ENCODE results near the gene DDX41.
A peak's percentile ranks its signal among the peaks of the same experiment; 100 is the strongest.

DDX41 gene

GRCh38 chr5:177524539-177524900 lies 7.8 kb upstream of the DDX41 start:
- Histone ChIP-seq H3K79me2 (ENCODE audit: low read length) (peaks cover 9% of the 10 kb centered on the region), H3K9ac (ENCODE audit: low read length) (no peak overlapping the region)

GRCh38 chr5:177523711-177524538 lies 7.2 kb upstream of the DDX41 start:
- Histone ChIP-seq H3K79me2 (ENCODE audit: low read length) (peaks cover 14% of the 10 kb centered on the region), H3K9me3 (replicated peaks; ENCODE audit: insufficient read depth, low read length) (no peaks in the 10 kb centered on the region), H3K4me1 (ENCODE audit: low read length) (no peaks in the 10 kb centered on the region), H3F3A (ENCODE audit: insufficient read depth, low read length) (no peaks in the 10 kb centered on the region), H3K9ac (ENCODE audit: low read length) (no peak overlapping the region), H3K4me2 (ENCODE audit: low read depth, low read length) (no peak overlapping the region), H4K20me1 (ENCODE audit: insufficient read depth, low read length) (no peaks in the 10 kb centered on the region), H3K27me3 (replicated peaks; ENCODE audit: insufficient read depth, low read length) (no peaks in the 10 kb centered on the region), H3K9me2 (replicated peaks; ENCODE audit: insufficient read depth, low read length) (no peaks in the 10 kb centered on the region), H3K27ac (ENCODE audit: low read length) (no peak overlapping the region), H2AFZ (ENCODE audit: low read length) (no peak overlapping the region), H3K36me3 (replicated peaks; ENCODE audit: insufficient read depth, low read length) (no peaks in the 10 kb centered on the region), H3K4me3 (ENCODE audit: low read length) (no peak overlapping the region)
- no peak for DNase-seq
- TF ChIP-seq EZH2phosphoT487 (IDR thresholded peaks at IDR 0.05; ENCODE audit: low read length), result no peak
- TF ChIP-seq EZH2 (optimal IDR thresholded peaks at IDR 0.05; ENCODE audit: low read depth, low read length), result no peak
- no peak for TF ChIP-seq CTCF (IDR thresholded peaks at IDR 0.05; ENCODE audit: low read length)

More at GRCh38 chr5:177524539-177524900, 7.8 kb upstream of the DDX41 start:
- Histone ChIP-seq H3K9me3 (replicated peaks; ENCODE audit: insufficient read depth, low read length) (no peaks in the 10 kb centered on the region), H3K9me2 (replicated peaks; ENCODE audit: insufficient read depth, low read length) (no peaks in the 10 kb centered on the region), H4K20me1 (ENCODE audit: insufficient read depth, low read length) (no peaks in the 10 kb centered on the region), H3K4me2 (ENCODE audit: low read depth, low read length) (no peak overlapping the region), H3F3A (ENCODE audit: insufficient read depth, low read length) (no peaks in the 10 kb centered on the region), H2AFZ (ENCODE audit: low read length) (no peak overlapping the region), H3K4me3 (ENCODE audit: low read length) (no peak overlapping the region), H3K4me1 (ENCODE audit: low read length) (no peaks in the 10 kb centered on the region), H3K27ac (ENCODE audit: low read length) (no peak overlapping the region), H3K27me3 (replicated peaks; ENCODE audit: insufficient read depth, low read length) (no peaks in the 10 kb centered on the region), H3K36me3 (replicated peaks; ENCODE audit: insufficient read depth, low read length) (no peaks in the 10 kb centered on the region)
- TF ChIP-seq EZH2 (optimal IDR thresholded peaks at IDR 0.05; ENCODE audit: low read depth, low read length), result no peak
- TF ChIP-seq EZH2phosphoT487 (IDR thresholded peaks at IDR 0.05; ENCODE audit: low read length), result no peak
- TF ChIP-seq CTCF (IDR thresholded peaks at IDR 0.05; ENCODE audit: low read length), result no peak
- DNase-seq, result no peak

GRCh38 chr5:177520916-177521513 lies 4.3 kb upstream of the DDX41 start:
- no peaks in the 10 kb centered on the region for H3F3A ChIP-seq (ENCODE audit: insufficient read depth, low read length)
- no peak overlapping the region for H3K4me3 ChIP-seq (ENCODE audit: low read length)
- H3K36me3 ChIP-seq (replicated peaks; ENCODE audit: insufficient read depth, low read length), result no peaks in the 10 kb centered on the region
- no peaks in the 10 kb centered on the region for H4K20me1 ChIP-seq (ENCODE audit: insufficient read depth, low read length)
- no peak overlapping the region for H3K4me2 ChIP-seq (ENCODE audit: low read depth, low read length)
- H3K79me2 ChIP-seq (ENCODE audit: low read length), result peaks cover 23% of the 10 kb centered on the region
- peak; percentile 11; the same call in 1 of the 2 replicates for TF ChIP-seq CTCF (IDR thresholded peaks at IDR 0.05; ENCODE audit: low read length)
- TF ChIP-seq EZH2 (optimal IDR thresholded peaks at IDR 0.05; ENCODE audit: low read depth, low read length), result no peak
- no peak overlapping the region for H2AFZ ChIP-seq (ENCODE audit: low read length)
- no peaks in the 10 kb centered on the region for H3K9me2 ChIP-seq (replicated peaks; ENCODE audit: insufficient read depth, low read length)
- no peak overlapping the region for H3K27ac ChIP-seq (ENCODE audit: low read length)
- 0 out of 2 replicates have a peak, but pooled peaks cover under 1% of the 10 kb centered on the region for H3K4me1 ChIP-seq (ENCODE audit: low read length)
- no peak for DNase-seq
- no peak overlapping the region for H3K9ac ChIP-seq (ENCODE audit: low read length)
- no peaks in the 10 kb centered on the region for H3K27me3 ChIP-seq (replicated peaks; ENCODE audit: insufficient read depth, low read length)
- no peaks in the 10 kb centered on the region for H3K9me3 ChIP-seq (replicated peaks; ENCODE audit: insufficient read depth, low read length)

Measured in MM.1S (cell line).